Testis (tissue), 3 donors: ENCODE measurements around the gene PEX5. TPM values are rescaled to one million over a fixed set of nuclear protein-coding genes. Genes with fewer than 3 reads are reported as not detected.
"Not testable (repeated sequence)": the region's sequence is repeated elsewhere in the genome, so short reads cannot be mapped to it uniquely, and the experiment has no call there.

Experiments
- DNase-seq: peaks from one replicate; pipeline ENCODE4 v3.0.0-alpha.2; 2019
- H3K27ac ChIP-seq, 2 donors: fragments of 200-600 bp; sonication (generic); one replicate each; pipeline ENCODE4 v1.5.1; 2019
- H3K27me3 ChIP-seq: fragments of 200-600 bp; sonication (generic); one replicate; pipeline ENCODE4 v1.5.1; 2019
- H3K36me3 ChIP-seq: fragments of 200-600 bp; sonication (generic); one replicate; pipeline ENCODE4 v1.5.1; 2017; ENCODE audit warnings: low read depth; ENCODE audit errors: missing control alignments
- H3K4me1 ChIP-seq: fragments of 200-600 bp; sonication (generic); one replicate; pipeline ENCODE4 v1.5.1; 2019
- H3K4me3 ChIP-seq, 2 donors: fragments of 200-600 bp; sonication (generic); one replicate each; pipeline ENCODE4 v1.5.1; 2017 to 2019
- H3K9me3 ChIP-seq: fragments of 200-600 bp; sonication (generic); one replicate; pipeline ENCODE4 v1.5.1; 2017
- CTCF ChIP-seq, 3 experiments: fragments of 450-650 bp in 2 of 3; fragments of 200-600 bp in 1 of 3; sonication (generic) in 1 of 3; IDR thresholded peaks; one replicate each; pipeline ENCODE4 v1.5.1; 2016 to 2019; ENCODE audit warnings: antibody characterized with exemption in 3 of 3, mild to moderate bottlenecking in 2 of 3, moderate library complexity in 1 of 3
- POLR2A ChIP-seq: fragments of 450-650 bp; IDR thresholded peaks from one replicate; pipeline ENCODE4 v1.6.1; 2017; ENCODE audit warnings: antibody characterized with exemption, mild to moderate bottlenecking, moderate library complexity
- WGBS, 2 donors: methylation state at CpG; one replicate each; pipeline ENCODE4 v1.1.5; 2018; 5-methylcytosine and 5-hydroxymethylcytosine counted together
- intact Hi-C: fragments of 100-400 bp; cut with DNase I; formaldehyde crosslinking; loops from one replicate; pipeline ENCODE4 v1.15.1; 2023; ENCODE audit warnings: low total_unique reads
- polyA plus RNA-seq: library from polyadenylated mRNA; stranded (reverse); fragments of 350-450 nt; fragmentation: Illumina TruSeq; extraction: RNeasy Lipid Tissue Mini Kit (QIAGEN cat#74804); gene quantifications from one replicate; pipeline ENCODE4 v1.2.3, GENCODE V29; 2014; ENCODE audit warnings: low read depth, low replicate concordance; ENCODE audit not compliant: insufficient read depth
- total RNA-seq, 2 donors: library from RNA; depleted of rRNA; stranded (reverse); fragments of >200 nt; gene quantifications; one replicate each; pipeline ENCODE4 v1.2.3, GENCODE V29; 2016

The PEX5 gene
- total and polyA plus RNA-seq, 3 donors from 2014 or later, result 120 to 134 (median 121) TPM

- no peak for DNase-seq
- no peak overlapping the region for H3K27ac ChIP-seq
- no peak for TF ChIP-seq CTCF (IDR thresholded peaks at IDR 0.05)
- no peak for TF ChIP-seq POLR2A
- intact Hi-C loops, result no loop called here
- peaks cover 5% of the 10 kb centered on the region for H3K4me1 ChIP-seq
- WGBS, 2 donors, result 60 to 71% methylated on average over 7 of the region's 7 CpGs
- H3K9me3 ChIP-seq, result no peaks in the 10 kb centered on the region
- H3K4me3 ChIP-seq, result no peak overlapping the region
- no peaks in the 10 kb centered on the region for H3K27me3 ChIP-seq
- no peaks in the 10 kb centered on the region for H3K36me3 ChIP-seq
Observed at GRCh38 chr12:7242176-7243101, 53.0 kb downstream of the PEX5 start.

DNA sequence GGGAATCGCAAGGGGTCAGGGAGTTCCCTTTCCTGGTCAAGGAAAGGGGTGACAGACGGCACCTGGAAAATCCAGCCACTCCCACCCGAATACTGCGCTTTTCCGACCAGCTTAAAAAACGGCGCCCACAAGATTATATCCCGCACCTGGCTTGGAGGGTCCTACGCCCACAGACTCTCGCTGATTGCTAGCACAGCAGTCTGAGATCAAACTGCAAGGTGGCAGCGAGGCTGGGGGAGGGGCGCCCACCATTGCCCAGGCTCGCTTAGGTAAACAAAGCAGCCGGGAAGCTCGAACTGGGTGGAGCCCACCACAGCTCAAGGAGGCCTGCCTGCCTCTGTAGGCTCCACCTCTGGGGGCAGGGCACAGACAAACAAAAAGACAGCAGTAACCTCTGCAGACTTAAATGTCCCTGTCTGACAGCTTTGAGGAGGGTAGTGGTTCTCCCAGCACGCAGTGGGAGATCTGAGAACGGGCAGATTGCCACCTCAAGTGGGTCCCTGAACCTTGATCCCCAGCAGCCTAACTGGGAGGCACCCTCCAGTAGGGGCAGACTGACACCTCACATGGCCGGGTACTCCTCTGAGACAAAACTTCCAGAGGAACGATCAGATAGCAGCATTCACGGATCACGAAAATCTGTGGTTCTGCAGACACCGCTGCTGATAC lies 62.0 kb downstream of the PEX5 start:
- DNase-seq, H3K27ac ChIP-seq, intact Hi-C loops, H3K4me1 ChIP-seq, H3K4me3 ChIP-seq, H3K36me3 ChIP-seq, H3K9me3 ChIP-seq, H3K27me3 ChIP-seq: not testable (repeated sequence)
- 70 to 95% methylated on average over 6 to 19 of the region's 22 CpGs for WGBS, 2 donors

DNA sequence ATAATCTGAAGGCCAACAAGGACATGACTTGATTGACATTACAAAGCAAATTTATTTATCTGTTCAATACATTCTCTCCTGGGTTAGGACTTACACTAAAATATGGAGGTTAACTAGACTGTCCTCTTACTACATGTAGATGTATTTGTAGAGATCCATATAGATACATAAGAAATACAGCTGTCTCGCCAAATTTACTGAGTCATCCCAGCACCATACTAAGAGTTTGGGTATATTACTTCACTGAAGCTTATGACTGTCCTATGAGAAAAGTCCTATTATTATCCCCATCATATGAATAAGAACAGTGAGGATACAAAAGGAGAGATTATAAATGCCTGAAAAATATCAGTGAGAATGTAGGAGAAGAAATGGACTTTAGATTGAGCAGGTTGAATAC lies 69.6 kb downstream of the PEX5 start:
- no peak for DNase-seq
- WGBS, 2 donors, result 93 to 100% methylated on average over 1 of the region's 1 CpG
- Histone ChIP-seq H3K9me3 (no peaks in the 10 kb centered on the region), H3K27ac (no peak overlapping the region), H3K36me3 (no peaks in the 10 kb centered on the region), H3K27me3 (no peaks in the 10 kb centered on the region), H3K4me3 (no peak overlapping the region), H3K4me1 (no peaks in the 10 kb centered on the region)
- intact Hi-C loops, result no loop called here
- TF ChIP-seq CTCF (IDR thresholded peaks at IDR 0.05) (no peak), POLR2A (no peak)

Other genes with a start within 250 kb of the PEX5 start
- gene RNU7-1, start 245.9 kb upstream of the PEX5 start, total RNA-seq, result not detected
- not detected for gene RNU7-1, start 245.9 kb upstream of the PEX5 start, polyA plus RNA-seq
- gene C12orf57, start 245.7 kb upstream of the PEX5 start, total RNA-seq, result 100 to 1,000 TPM; 143 to 236 TPM
- gene C12orf57, start 245.7 kb upstream of the PEX5 start, polyA plus RNA-seq, result 141 TPM
- 1 to 10 TPM; 3.7 to 9.1 TPM for gene PTPN6, start 238.3 kb upstream of the PEX5 start, total RNA-seq
- 19.1 TPM for gene PTPN6, start 238.3 kb upstream of the PEX5 start, polyA plus RNA-seq
- 100 to 1,000 TPM; 118 to 153 TPM for gene PHB2, start 219.0 kb upstream of the PEX5 start, total RNA-seq
- gene PHB2, start 219.0 kb upstream of the PEX5 start, polyA plus RNA-seq, result 97.3 TPM
- 10 to 100 TPM; 40.2 to 45.5 TPM for gene EMG1, start 218.8 kb upstream of the PEX5 start, total RNA-seq
- gene EMG1, start 218.8 kb upstream of the PEX5 start, polyA plus RNA-seq, result 36.7 TPM
- 10 to 100 TPM; 26.0 to 30.2 TPM for gene LPCAT3, start 171.2 kb upstream of the PEX5 start, total RNA-seq
- 33.2 TPM for gene LPCAT3, start 171.2 kb upstream of the PEX5 start, polyA plus RNA-seq
- 100 to 1,000 TPM in 1 of 2 donors, 10 to 100 TPM in 1; 86.1 to 190 TPM for gene C1S, start 129.0 kb upstream of the PEX5 start, total RNA-seq
- 271 TPM for gene C1S, start 129.0 kb upstream of the PEX5 start, polyA plus RNA-seq
- gene C1R, start 97.2 kb upstream of the PEX5 start, total RNA-seq, result 100 to 1,000 TPM in 1 of 2 donors, 10 to 100 TPM in 1; 51.4 to 174 TPM
- gene C1R, start 97.2 kb upstream of the PEX5 start, polyA plus RNA-seq, result 330 TPM
- 10 to 100 TPM; 23.9 to 31.8 TPM for gene C1RL, start 80.5 kb upstream of the PEX5 start, total RNA-seq
- gene C1RL, start 80.5 kb upstream of the PEX5 start, polyA plus RNA-seq, result 19.8 TPM
- gene RBP5, start 60.8 kb upstream of the PEX5 start, total RNA-seq, result 1 to 10 TPM; 1.1 to 4.0 TPM
- gene RBP5, start 60.8 kb upstream of the PEX5 start, polyA plus RNA-seq, result 11.8 TPM
- 10 to 100 TPM; 18.8 to 22.7 TPM for gene CLSTN3, start 59.3 kb upstream of the PEX5 start, total RNA-seq
- gene CLSTN3, start 59.3 kb upstream of the PEX5 start, polyA plus RNA-seq, result 19.9 TPM
- 1 to 10 TPM in 1 of 2 donors, under 1 TPM in 1; 0.79 to 2.5 TPM for gene ACSM4, start 114.4 kb downstream of the PEX5 start, total RNA-seq
- 1.3 TPM for gene ACSM4, start 114.4 kb downstream of the PEX5 start, polyA plus RNA-seq